ENCODE data around the gene NOP10. TPM values are rescaled to one million over a fixed set of nuclear protein-coding genes. Genes with fewer than 3 reads are reported as not detected.
"Not testable (repeated sequence)": the region's sequence is repeated elsewhere in the genome, so short reads cannot be mapped to it uniquely, and the experiment has no call there.

Gene NOP10
- total RNA-seq, 1 donor from 2014 or later: 191 TPM

GRCh38 chr15:34353627-34354026 is 10.7 kb upstream of the NOP10 start:
- Mint-ChIP-seq H3K4me3 (ENCODE audit: unreplicated experiment) (no peak overlapping the region), H3K36me3 (ENCODE audit: low read depth, unreplicated experiment) (peaks cover 6% of the 10 kb centered on the region), H3K27me3 (ENCODE audit: unreplicated experiment) (no peaks in the 10 kb centered on the region), H3K4me1 (ENCODE audit: unreplicated experiment) (no peaks in the 10 kb centered on the region), H3K9me3 (ENCODE audit: unreplicated experiment) (no peaks in the 10 kb centered on the region), H3K27ac (ENCODE audit: unreplicated experiment) (no peak overlapping the region)
- TF ChIP-seq CTCF (IDR thresholded peaks at IDR 0.05; ENCODE audit: unreplicated experiment): no peak
- DNase-seq (ENCODE audit: low spot score): no peak

GRCh38 chr15:34352996-34353395 is 10.1 kb upstream of the NOP10 start:
- not testable (repeated sequence) for H3K27me3 Mint-ChIP-seq (ENCODE audit: unreplicated experiment); H3K27ac Mint-ChIP-seq (ENCODE audit: unreplicated experiment); H3K4me3 Mint-ChIP-seq (ENCODE audit: unreplicated experiment); DNase-seq (ENCODE audit: low spot score); H3K4me1 Mint-ChIP-seq (ENCODE audit: unreplicated experiment); H3K9me3 Mint-ChIP-seq (ENCODE audit: unreplicated experiment); H3K36me3 Mint-ChIP-seq (ENCODE audit: low read depth, unreplicated experiment)

GRCh38 chr15:34349769-34350168 is 6.8 kb upstream of the NOP10 start:
- Mint-ChIP-seq H3K27me3 (ENCODE audit: unreplicated experiment) (peaks cover 3% of the 10 kb centered on the region), H3K4me3 (ENCODE audit: unreplicated experiment) (no peak overlapping the region), H3K9me3 (ENCODE audit: unreplicated experiment) (no peaks in the 10 kb centered on the region), H3K27ac (ENCODE audit: unreplicated experiment) (no peak overlapping the region), H3K4me1 (ENCODE audit: unreplicated experiment) (no peaks in the 10 kb centered on the region), H3K36me3 (ENCODE audit: low read depth, unreplicated experiment) (no peaks in the 10 kb centered on the region)
- DNase-seq (ENCODE audit: low spot score): no peak
- TF ChIP-seq CTCF (IDR thresholded peaks at IDR 0.05; ENCODE audit: unreplicated experiment): no peak

- Mint-ChIP-seq H3K9me3 (ENCODE audit: unreplicated experiment) (no peaks in the 10 kb centered on the region), H3K36me3 (ENCODE audit: low read depth, unreplicated experiment) (no peaks in the 10 kb centered on the region), H3K27ac (ENCODE audit: unreplicated experiment) (no peak overlapping the region), H3K4me1 (ENCODE audit: unreplicated experiment) (no peaks in the 10 kb centered on the region), H3K27me3 (ENCODE audit: unreplicated experiment) (peaks cover 3% of the 10 kb centered on the region), H3K4me3 (ENCODE audit: unreplicated experiment) (no peak overlapping the region)
- no peak for TF ChIP-seq CTCF (IDR thresholded peaks at IDR 0.05; ENCODE audit: unreplicated experiment)
- DNase-seq (ENCODE audit: low spot score): no peak
Observed at GRCh38 chr15:34348735-34349300, 5.9 kb upstream of the NOP10 start.

- Mint-ChIP-seq H3K27ac (ENCODE audit: unreplicated experiment) (no peak overlapping the region), H3K9me3 (ENCODE audit: unreplicated experiment) (no peaks in the 10 kb centered on the region), H3K4me3 (ENCODE audit: unreplicated experiment) (no peak overlapping the region), H3K27me3 (ENCODE audit: unreplicated experiment) (peaks cover 3% of the 10 kb centered on the region), H3K4me1 (ENCODE audit: unreplicated experiment) (no peaks in the 10 kb centered on the region), H3K36me3 (ENCODE audit: low read depth, unreplicated experiment) (no peaks in the 10 kb centered on the region)
- DNase-seq (ENCODE audit: low spot score): no peak
- TF ChIP-seq CTCF (IDR thresholded peaks at IDR 0.05; ENCODE audit: unreplicated experiment): no peak
Observed at GRCh38 chr15:34347951-34348638, 5.2 kb upstream of the NOP10 start.

- DNase-seq (ENCODE audit: low spot score); H3K4me1 Mint-ChIP-seq (ENCODE audit: unreplicated experiment); H3K27me3 Mint-ChIP-seq (ENCODE audit: unreplicated experiment); H3K9me3 Mint-ChIP-seq (ENCODE audit: unreplicated experiment): not testable (repeated sequence)
- Mint-ChIP-seq H3K36me3 (ENCODE audit: low read depth, unreplicated experiment) (peaks cover 15% of the 10 kb centered on the region), H3K4me3 (ENCODE audit: unreplicated experiment) (peak overlapping the region; percentile 93), H3K27ac (ENCODE audit: unreplicated experiment) (peak overlapping the region; percentile 80)
Observed at GRCh38 chr15:34342213-34342736, 661 bp downstream of the NOP10 start.
